WTC11 (cell line): ENCODE results near the gene STYK1. TPM values are rescaled to one million over a fixed set of nuclear protein-coding genes. Genes with fewer than 3 reads are reported as not detected.
A peak's percentile ranks its signal among the peaks of the same experiment; 100 is the strongest.

Experiments
- EMX1 ChIP-seq: fragments of 250-450 bp; sonication (Bioruptor Pico); IDR thresholded peaks from 2 replicates; pipeline ENCODE4 v1.8.0; 2021; ENCODE audit warnings: mild to moderate bottlenecking
- GABPB1 ChIP-seq: sonication (generic); formaldehyde crosslinking; IDR thresholded peaks from 2 replicates; pipeline ENCODE4 v1.8.1; 2023; ENCODE audit warnings: mild to moderate bottlenecking, missing genetic modification reagents
- HMGA2 ChIP-seq: fragments of 250-450 bp; sonication (Bioruptor Pico); IDR thresholded peaks from 2 replicates; pipeline ENCODE4 v1.4.0; 2021; ENCODE audit warnings: mild to moderate bottlenecking, moderate library complexity
- JAZF1 ChIP-seq: fragments of 250-450 bp; sonication (Bioruptor Pico); IDR thresholded peaks from 2 replicates; pipeline ENCODE4 v1.9.0; 2021; ENCODE audit warnings: moderate library complexity, mild to moderate bottlenecking, inconsistent platforms
- NFATC4 ChIP-seq: fragments of 250-450 bp; sonication (Bioruptor Pico); IDR thresholded peaks from 2 replicates; pipeline ENCODE4 v1.9.0; 2021; ENCODE audit warnings: mild to moderate bottlenecking
- PRRX2 ChIP-seq: fragments of 250-450 bp; sonication (Bioruptor Pico); IDR thresholded peaks from 2 replicates; pipeline ENCODE4 v1.8.0; 2021; ENCODE audit warnings: mild to moderate bottlenecking
- SMAD4 ChIP-seq: sonication (generic); formaldehyde crosslinking; IDR thresholded peaks from 2 replicates; pipeline ENCODE4 v1.8.0; 2022; ENCODE audit warnings: mild to moderate bottlenecking, missing genetic modification reagents
- ZNF232 ChIP-seq: sonication (generic); formaldehyde crosslinking; IDR thresholded peaks from 2 replicates; pipeline ENCODE4 v1.8.0; 2022; ENCODE audit warnings: mild to moderate bottlenecking, missing genetic modification reagents
- ZNF396 ChIP-seq: fragments of 250-450 bp; sonication (Bioruptor Pico); IDR thresholded peaks from 2 replicates; pipeline ENCODE4 v1.8.0; 2021; ENCODE audit warnings: mild to moderate bottlenecking, moderate library complexity, borderline replicate concordance
- total RNA-seq: library from RNA; stranded (reverse); gene quantifications from 3 replicates; pipeline ENCODE4 v1.2.3, GENCODE V29; 2021
- TF ChIP-seq, protein P1 (sequence below): sonication (generic); formaldehyde crosslinking; IDR thresholded peaks from 2 replicates; pipeline ENCODE4 v1.8.0; 2023; ENCODE audit warnings: missing genetic modification reagents, mild to moderate bottlenecking, borderline replicate concordance
- TF ChIP-seq, protein P2 (sequence below): sonication (generic); formaldehyde crosslinking; IDR thresholded peaks from 2 replicates; pipeline ENCODE4 v1.8.1; 2022; ENCODE audit warnings: low read depth, mild to moderate bottlenecking, moderate library complexity, missing genetic modification reagents, borderline replicate concordance
- TF ChIP-seq, protein P3 (sequence below): sonication (generic); formaldehyde crosslinking; IDR thresholded peaks from 2 replicates; pipeline ENCODE4 v1.8.0; 2022; ENCODE audit warnings: missing genetic modification reagents
- TF ChIP-seq, protein P4 (sequence below): sonication (generic); formaldehyde crosslinking; IDR thresholded peaks from 2 replicates; pipeline ENCODE4 v1.8.0; 2023; ENCODE audit warnings: missing genetic modification reagents
- TF ChIP-seq, protein P5 (sequence below): sonication (generic); formaldehyde crosslinking; IDR thresholded peaks from 2 replicates; pipeline ENCODE4 v1.8.0; 2022; ENCODE audit warnings: mild to moderate bottlenecking, missing genetic modification reagents
- TF ChIP-seq, protein P6 (sequence below): sonication (generic); formaldehyde crosslinking; conservative IDR thresholded peaks from 2 replicates; pipeline ENCODE4 v1.8.1; 2022; ENCODE audit warnings: mild to moderate bottlenecking, missing genetic modification reagents
- TF ChIP-seq, protein P7 (sequence below): fragments of 250-450 bp; sonication (Bioruptor Pico); IDR thresholded peaks from 2 replicates; pipeline ENCODE4 v1.9.0; 2021; ENCODE audit warnings: mild to moderate bottlenecking, borderline replicate concordance
- TF ChIP-seq, protein P8 (sequence below): fragments of 250-450 bp; sonication (Bioruptor Pico); conservative IDR thresholded peaks from 2 replicates; pipeline ENCODE4 v1.9.0; 2021; ENCODE audit warnings: mild to moderate bottlenecking
- TF ChIP-seq, protein P9 (sequence below): sonication (generic); formaldehyde crosslinking; IDR thresholded peaks from 2 replicates; pipeline ENCODE4 v1.8.1; 2023; ENCODE audit warnings: mild to moderate bottlenecking, missing genetic modification reagents

The STYK1 gene
- total RNA-seq, 1 experiment from 2014 or later = 1.6 TPM

DNA sequence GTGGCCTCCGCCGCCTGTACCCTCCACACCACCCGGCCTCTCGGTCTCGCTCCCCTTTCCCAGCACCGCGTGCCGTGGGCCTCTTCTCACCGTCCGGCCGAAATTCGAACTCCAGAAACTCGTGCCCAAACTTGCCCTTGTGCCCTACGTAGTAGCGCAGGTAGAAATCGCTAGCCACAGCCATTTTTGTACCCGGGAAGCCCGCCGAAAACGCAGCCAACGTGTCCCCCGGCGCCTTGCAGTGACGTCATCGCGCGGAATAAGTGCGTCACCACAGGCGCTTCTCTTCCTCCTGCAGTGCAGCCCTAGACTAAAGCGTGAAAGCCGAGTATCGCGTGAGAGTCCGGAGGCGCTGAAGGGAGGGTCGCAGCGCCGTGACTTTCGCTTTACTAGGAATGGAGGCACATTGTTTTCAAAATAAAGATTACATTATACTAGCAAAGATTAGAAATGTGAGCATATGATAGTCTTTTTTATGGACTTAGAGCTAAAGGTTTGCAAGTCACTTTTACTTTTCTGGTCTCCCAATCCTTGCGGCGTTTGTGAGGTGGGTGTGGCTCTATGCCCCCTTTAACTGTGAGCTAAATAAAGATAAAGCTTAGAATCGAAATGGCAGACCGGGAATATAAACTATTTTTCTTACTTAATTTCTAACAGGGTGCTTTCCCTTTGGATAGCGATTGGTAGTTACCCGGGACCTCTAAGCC lies 60.4 kb downstream of the STYK1 start, which contains the start of gene MAGOHB (continued):
- TF ChIP-seq, protein P1, sequence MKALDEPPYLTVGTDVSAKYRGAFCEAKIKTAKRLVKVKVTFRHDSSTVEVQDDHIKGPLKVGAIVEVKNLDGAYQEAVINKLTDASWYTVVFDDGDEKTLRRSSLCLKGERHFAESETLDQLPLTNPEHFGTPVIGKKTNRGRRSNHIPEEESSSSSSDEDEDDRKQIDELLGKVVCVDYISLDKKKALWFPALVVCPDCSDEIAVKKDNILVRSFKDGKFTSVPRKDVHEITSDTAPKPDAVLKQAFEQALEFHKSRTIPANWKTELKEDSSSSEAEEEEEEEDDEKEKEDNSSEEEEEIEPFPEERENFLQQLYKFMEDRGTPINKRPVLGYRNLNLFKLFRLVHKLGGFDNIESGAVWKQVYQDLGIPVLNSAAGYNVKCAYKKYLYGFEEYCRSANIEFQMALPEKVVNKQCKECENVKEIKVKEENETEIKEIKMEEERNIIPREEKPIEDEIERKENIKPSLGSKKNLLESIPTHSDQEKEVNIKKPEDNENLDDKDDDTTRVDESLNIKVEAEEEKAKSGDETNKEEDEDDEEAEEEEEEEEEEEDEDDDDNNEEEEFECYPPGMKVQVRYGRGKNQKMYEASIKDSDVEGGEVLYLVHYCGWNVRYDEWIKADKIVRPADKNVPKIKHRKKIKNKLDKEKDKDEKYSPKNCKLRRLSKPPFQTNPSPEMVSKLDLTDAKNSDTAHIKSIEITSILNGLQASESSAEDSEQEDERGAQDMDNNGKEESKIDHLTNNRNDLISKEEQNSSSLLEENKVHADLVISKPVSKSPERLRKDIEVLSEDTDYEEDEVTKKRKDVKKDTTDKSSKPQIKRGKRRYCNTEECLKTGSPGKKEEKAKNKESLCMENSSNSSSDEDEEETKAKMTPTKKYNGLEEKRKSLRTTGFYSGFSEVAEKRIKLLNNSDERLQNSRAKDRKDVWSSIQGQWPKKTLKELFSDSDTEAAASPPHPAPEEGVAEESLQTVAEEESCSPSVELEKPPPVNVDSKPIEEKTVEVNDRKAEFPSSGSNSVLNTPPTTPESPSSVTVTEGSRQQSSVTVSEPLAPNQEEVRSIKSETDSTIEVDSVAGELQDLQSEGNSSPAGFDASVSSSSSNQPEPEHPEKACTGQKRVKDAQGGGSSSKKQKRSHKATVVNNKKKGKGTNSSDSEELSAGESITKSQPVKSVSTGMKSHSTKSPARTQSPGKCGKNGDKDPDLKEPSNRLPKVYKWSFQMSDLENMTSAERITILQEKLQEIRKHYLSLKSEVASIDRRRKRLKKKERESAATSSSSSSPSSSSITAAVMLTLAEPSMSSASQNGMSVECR (CRISPR knock-in tag) = peak; percentile 73; the same call in 1 of the 2 replicates
- TF ChIP-seq, protein P2, sequence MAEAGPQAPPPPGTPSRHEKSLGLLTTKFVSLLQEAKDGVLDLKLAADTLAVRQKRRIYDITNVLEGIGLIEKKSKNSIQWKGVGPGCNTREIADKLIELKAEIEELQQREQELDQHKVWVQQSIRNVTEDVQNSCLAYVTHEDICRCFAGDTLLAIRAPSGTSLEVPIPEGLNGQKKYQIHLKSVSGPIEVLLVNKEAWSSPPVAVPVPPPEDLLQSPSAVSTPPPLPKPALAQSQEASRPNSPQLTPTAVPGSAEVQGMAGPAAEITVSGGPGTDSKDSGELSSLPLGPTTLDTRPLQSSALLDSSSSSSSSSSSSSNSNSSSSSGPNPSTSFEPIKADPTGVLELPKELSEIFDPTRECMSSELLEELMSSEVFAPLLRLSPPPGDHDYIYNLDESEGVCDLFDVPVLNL = peak; percentile 78; the same call in 1 of the 2 replicates
- TF ChIP-seq, protein P3, sequence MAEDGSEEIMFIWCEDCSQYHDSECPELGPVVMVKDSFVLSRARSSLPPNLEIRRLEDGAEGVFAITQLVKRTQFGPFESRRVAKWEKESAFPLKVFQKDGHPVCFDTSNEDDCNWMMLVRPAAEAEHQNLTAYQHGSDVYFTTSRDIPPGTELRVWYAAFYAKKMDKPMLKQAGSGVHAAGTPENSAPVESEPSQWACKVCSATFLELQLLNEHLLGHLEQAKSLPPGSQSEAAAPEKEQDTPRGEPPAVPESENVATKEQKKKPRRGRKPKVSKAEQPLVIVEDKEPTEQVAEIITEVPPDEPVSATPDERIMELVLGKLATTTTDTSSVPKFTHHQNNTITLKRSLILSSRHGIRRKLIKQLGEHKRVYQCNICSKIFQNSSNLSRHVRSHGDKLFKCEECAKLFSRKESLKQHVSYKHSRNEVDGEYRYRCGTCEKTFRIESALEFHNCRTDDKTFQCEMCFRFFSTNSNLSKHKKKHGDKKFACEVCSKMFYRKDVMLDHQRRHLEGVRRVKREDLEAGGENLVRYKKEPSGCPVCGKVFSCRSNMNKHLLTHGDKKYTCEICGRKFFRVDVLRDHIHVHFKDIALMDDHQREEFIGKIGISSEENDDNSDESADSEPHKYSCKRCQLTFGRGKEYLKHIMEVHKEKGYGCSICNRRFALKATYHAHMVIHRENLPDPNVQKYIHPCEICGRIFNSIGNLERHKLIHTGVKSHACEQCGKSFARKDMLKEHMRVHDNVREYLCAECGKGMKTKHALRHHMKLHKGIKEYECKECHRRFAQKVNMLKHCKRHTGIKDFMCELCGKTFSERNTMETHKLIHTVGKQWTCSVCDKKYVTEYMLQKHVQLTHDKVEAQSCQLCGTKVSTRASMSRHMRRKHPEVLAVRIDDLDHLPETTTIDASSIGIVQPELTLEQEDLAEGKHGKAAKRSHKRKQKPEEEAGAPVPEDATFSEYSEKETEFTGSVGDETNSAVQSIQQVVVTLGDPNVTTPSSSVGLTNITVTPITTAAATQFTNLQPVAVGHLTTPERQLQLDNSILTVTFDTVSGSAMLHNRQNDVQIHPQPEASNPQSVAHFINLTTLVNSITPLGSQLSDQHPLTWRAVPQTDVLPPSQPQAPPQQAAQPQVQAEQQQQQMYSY (CRISPR knock-in tag) = no peak
- TF ChIP-seq ZNF232 (CRISPR knock-in tag) (peak; percentile 43; the same call in 1 of the 2 replicates), GABPB1 (CRISPR knock-in tag) (0 out of 2 replicates have a peak, but pooled peaks have one; percentile 27), EMX1 (CRISPR knock-in tag) (no peak), HMGA2 (CRISPR knock-in tag) (0 out of 2 replicates have a peak, but pooled peaks have one; percentile 39), SMAD4 (CRISPR knock-in tag) (no peak), ZNF396 (CRISPR knock-in tag) (no peak), PRRX2 (no peak), NFATC4 (no peak), JAZF1 (CRISPR knock-in tag) (no peak)
- TF ChIP-seq, protein P4, sequence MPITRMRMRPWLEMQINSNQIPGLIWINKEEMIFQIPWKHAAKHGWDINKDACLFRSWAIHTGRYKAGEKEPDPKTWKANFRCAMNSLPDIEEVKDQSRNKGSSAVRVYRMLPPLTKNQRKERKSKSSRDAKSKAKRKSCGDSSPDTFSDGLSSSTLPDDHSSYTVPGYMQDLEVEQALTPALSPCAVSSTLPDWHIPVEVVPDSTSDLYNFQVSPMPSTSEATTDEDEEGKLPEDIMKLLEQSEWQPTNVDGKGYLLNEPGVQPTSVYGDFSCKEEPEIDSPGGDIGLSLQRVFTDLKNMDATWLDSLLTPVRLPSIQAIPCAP (CRISPR knock-in tag) = no peak
- TF ChIP-seq, protein P5, sequence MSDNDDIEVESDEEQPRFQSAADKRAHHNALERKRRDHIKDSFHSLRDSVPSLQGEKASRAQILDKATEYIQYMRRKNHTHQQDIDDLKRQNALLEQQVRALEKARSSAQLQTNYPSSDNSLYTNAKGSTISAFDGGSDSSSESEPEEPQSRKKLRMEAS (CRISPR knock-in tag) = peak; percentile 93
- TF ChIP-seq, protein P6, sequence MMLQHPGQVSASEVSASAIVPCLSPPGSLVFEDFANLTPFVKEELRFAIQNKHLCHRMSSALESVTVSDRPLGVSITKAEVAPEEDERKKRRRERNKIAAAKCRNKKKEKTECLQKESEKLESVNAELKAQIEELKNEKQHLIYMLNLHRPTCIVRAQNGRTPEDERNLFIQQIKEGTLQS (CRISPR knock-in tag) = 0 out of 2 replicates have a peak, but pooled peaks have one; percentile 21
- TF ChIP-seq, protein P7, sequence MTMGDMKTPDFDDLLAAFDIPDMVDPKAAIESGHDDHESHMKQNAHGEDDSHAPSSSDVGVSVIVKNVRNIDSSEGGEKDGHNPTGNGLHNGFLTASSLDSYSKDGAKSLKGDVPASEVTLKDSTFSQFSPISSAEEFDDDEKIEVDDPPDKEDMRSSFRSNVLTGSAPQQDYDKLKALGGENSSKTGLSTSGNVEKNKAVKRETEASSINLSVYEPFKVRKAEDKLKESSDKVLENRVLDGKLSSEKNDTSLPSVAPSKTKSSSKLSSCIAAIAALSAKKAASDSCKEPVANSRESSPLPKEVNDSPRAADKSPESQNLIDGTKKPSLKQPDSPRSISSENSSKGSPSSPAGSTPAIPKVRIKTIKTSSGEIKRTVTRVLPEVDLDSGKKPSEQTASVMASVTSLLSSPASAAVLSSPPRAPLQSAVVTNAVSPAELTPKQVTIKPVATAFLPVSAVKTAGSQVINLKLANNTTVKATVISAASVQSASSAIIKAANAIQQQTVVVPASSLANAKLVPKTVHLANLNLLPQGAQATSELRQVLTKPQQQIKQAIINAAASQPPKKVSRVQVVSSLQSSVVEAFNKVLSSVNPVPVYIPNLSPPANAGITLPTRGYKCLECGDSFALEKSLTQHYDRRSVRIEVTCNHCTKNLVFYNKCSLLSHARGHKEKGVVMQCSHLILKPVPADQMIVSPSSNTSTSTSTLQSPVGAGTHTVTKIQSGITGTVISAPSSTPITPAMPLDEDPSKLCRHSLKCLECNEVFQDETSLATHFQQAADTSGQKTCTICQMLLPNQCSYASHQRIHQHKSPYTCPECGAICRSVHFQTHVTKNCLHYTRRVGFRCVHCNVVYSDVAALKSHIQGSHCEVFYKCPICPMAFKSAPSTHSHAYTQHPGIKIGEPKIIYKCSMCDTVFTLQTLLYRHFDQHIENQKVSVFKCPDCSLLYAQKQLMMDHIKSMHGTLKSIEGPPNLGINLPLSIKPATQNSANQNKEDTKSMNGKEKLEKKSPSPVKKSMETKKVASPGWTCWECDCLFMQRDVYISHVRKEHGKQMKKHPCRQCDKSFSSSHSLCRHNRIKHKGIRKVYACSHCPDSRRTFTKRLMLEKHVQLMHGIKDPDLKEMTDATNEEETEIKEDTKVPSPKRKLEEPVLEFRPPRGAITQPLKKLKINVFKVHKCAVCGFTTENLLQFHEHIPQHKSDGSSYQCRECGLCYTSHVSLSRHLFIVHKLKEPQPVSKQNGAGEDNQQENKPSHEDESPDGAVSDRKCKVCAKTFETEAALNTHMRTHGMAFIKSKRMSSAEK = no peak
- TF ChIP-seq, protein P8, sequence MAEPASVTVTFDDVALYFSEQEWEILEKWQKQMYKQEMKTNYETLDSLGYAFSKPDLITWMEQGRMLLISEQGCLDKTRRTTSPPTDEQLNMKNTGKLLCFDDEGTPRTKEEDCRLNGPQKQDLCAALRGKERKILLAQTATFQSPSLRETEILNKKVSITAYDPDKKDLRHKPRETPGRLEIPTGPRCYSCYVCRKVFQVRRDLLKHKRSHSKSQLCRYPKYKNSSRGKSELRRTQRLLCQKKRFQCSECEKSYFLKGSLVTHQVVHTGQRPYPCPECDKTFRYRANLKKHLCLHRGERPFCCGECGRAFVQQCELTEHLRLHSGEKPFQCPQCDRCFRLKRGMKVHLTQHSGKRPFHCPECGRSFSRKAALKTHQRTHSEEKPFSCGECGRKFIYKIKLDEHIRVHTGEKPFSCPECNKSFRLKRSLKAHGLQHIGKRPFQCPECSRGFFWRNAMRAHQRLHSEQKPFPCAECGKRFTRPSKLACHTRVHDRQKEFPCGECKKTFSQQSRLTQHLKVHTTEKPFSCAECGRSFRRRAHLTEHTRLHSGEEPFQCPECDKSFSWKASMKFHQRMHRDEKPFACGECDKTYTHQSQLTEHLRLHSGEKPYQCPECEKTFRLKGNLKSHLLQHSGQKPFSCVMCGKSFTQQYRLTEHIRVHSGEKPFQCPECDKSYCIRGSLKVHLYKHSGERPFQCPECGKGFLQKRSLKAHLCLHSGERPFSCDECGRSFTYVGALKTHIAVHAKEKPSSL (CRISPR knock-in tag) = no peak
- TF ChIP-seq, protein P9, sequence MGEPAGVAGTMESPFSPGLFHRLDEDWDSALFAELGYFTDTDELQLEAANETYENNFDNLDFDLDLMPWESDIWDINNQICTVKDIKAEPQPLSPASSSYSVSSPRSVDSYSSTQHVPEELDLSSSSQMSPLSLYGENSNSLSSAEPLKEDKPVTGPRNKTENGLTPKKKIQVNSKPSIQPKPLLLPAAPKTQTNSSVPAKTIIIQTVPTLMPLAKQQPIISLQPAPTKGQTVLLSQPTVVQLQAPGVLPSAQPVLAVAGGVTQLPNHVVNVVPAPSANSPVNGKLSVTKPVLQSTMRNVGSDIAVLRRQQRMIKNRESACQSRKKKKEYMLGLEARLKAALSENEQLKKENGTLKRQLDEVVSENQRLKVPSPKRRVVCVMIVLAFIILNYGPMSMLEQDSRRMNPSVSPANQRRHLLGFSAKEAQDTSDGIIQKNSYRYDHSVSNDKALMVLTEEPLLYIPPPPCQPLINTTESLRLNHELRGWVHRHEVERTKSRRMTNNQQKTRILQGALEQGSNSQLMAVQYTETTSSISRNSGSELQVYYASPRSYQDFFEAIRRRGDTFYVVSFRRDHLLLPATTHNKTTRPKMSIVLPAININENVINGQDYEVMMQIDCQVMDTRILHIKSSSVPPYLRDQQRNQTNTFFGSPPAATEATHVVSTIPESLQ = no peak
